C1 segment of cervical spinal cord (tissue), 14 donors: ENCODE results near the gene TMC5.

ENCODE experiments used
- DNase-seq, 14 donors: peaks; one replicate each; lab custom pipeline; 2025; lab: John Stamatoyannopoulos, UW

Gene TMC5

GRCh38 chr16:19506965-19507364, 89.3 kb downstream of the TMC5 start:
- no peak for DNase-seq

GRCh38 chr16:19507867-19508266, 90.2 kb downstream of the TMC5 start:
- DNase-seq, result no peak

GRCh38 chr16:19512297-19512696, 94.6 kb downstream of the TMC5 start:
- DNase-seq, result no peak

- no peak for DNase-seq
Measured at GRCh38 chr16:19513377-19514053, 95.8 kb downstream of the TMC5 start.

- no peak for DNase-seq
Measured at GRCh38 chr16:19515757-19516156, 98.1 kb downstream of the TMC5 start.

- DNase-seq, result no peak
Measured at GRCh38 chr16:19517424-19518089, 99.9 kb downstream of the TMC5 start.

GRCh38 chr16:19518388-19518787, 100.7 kb downstream of the TMC5 start:
- DNase-seq, result no peak

GRCh38 chr16:19520861-19521331, 103.2 kb downstream of the TMC5 start:
- peak in 1 of 14 donors; percentile 19 for DNase-seq

- peak; percentile 80 to 95 (median 93) for DNase-seq
Measured at GRCh38 chr16:19521471-19522396, 104.1 kb downstream of the TMC5 start, which contains the start of gene GDE1. Gene GDE1, minus strand, starts transcription at chr16:19522098. Its CDS starts 134 bp downstream, at chr16:19521964.

- DNase-seq, result no peak
Measured at GRCh38 chr16:19522397-19522732, 104.7 kb downstream of the TMC5 start.

GRCh38 chr16:19522760-19523159, 105.1 kb downstream of the TMC5 start:
- DNase-seq, result no peak

- no peak for DNase-seq
Measured at GRCh38 chr16:19523184-19523558, 105.5 kb downstream of the TMC5 start.

GRCh38 chr16:19523559-19524355, 106.1 kb downstream of the TMC5 start, which contains the start of gene CCP110:
Gene CCP110, plus strand, starts transcription at chr16:19523942. Its CDS starts 3,940 bp downstream, at chr16:19527882.
- peak; percentile 60 to 97 (median 95) for DNase-seq

- peak in 10 of 14 donors; percentile 27 to 74 (median 56) for DNase-seq
Measured at GRCh38 chr16:19524356-19524615, 106.6 kb downstream of the TMC5 start.

GRCh38 chr16:19524616-19525384, 107.1 kb downstream of the TMC5 start:
- DNase-seq, result peak in 9 of 14 donors; percentile 14 to 65 (median 35)

GRCh38 chr16:19525385-19525723, 107.7 kb downstream of the TMC5 start:
- DNase-seq, result no peak

- DNase-seq, result no peak
Measured at GRCh38 chr16:19527161-19527560, 109.5 kb downstream of the TMC5 start.

GRCh38 chr16:19528666-19529065, 111.0 kb downstream of the TMC5 start:
- DNase-seq, result no peak

GRCh38 chr16:19532601-19533000, 114.9 kb downstream of the TMC5 start:
- no peak for DNase-seq

GRCh38 chr16:19540241-19540970, 122.7 kb downstream of the TMC5 start:
- DNase-seq, result no peak
